HEK293 (cell line): ENCODE measurements around the gene ALDOA.

ENCODE experiments used
- GLIS2 ChIP-seq: fragments of 450-650 bp; formaldehyde crosslinking; IDR thresholded peaks from 2 replicates; pipeline ENCODE4 v1.5.1; 2016; ENCODE audit warnings: missing biosample characterization, missing genetic modification characterization
- INSM2 ChIP-seq: fragments of 450-650 bp; formaldehyde crosslinking; IDR thresholded peaks from 2 replicates; pipeline ENCODE4 v1.5.1; 2016; ENCODE audit warnings: missing biosample characterization, missing genetic modification characterization
- REPIN1 ChIP-seq: fragments of 450-650 bp; formaldehyde crosslinking; IDR thresholded peaks from 2 replicates; pipeline ENCODE4 v1.5.1; 2017; ENCODE audit warnings: missing biosample characterization, missing genetic modification characterization, low read depth
- SCRT1 ChIP-seq: fragments of 450-650 bp; formaldehyde crosslinking; IDR thresholded peaks from 2 replicates; pipeline ENCODE4 v1.5.1; 2016; ENCODE audit warnings: missing biosample characterization, missing genetic modification characterization, borderline replicate concordance
- SP7 ChIP-seq: fragments of 450-650 bp; formaldehyde crosslinking; IDR thresholded peaks from 2 replicates; pipeline ENCODE4 v1.5.1; 2016; ENCODE audit warnings: missing biosample characterization, missing genetic modification characterization
- YY2 ChIP-seq: fragments of 450-650 bp; formaldehyde crosslinking; IDR thresholded peaks from 2 replicates; pipeline ENCODE4 v1.5.1; 2016; ENCODE audit warnings: missing biosample characterization, missing genetic modification characterization
- ZBTB1 ChIP-seq: fragments of 450-650 bp; formaldehyde crosslinking; IDR thresholded peaks from 2 replicates; pipeline ENCODE4 v1.5.1; 2016; ENCODE audit warnings: missing biosample characterization, missing genetic modification characterization
- ZBTB20 ChIP-seq: fragments of 450-650 bp; formaldehyde crosslinking; IDR thresholded peaks from 2 replicates; pipeline ENCODE4 v1.5.1; 2016; ENCODE audit warnings: missing biosample characterization, missing genetic modification characterization
- ZBTB7A ChIP-seq: fragments of 450-650 bp; formaldehyde crosslinking; IDR thresholded peaks from 2 replicates; pipeline ENCODE4 v1.5.1; 2016; ENCODE audit warnings: low read depth, missing biosample characterization, missing genetic modification characterization
- ZFHX2 ChIP-seq: fragments of 450-650 bp; formaldehyde crosslinking; conservative IDR thresholded peaks from 2 replicates; pipeline ENCODE4 v1.5.1; 2016; ENCODE audit warnings: missing biosample characterization, missing genetic modification characterization
- ZNF10 ChIP-seq: fragments of 450-650 bp; formaldehyde crosslinking; IDR thresholded peaks from 2 replicates; pipeline ENCODE4 v1.5.1; 2017; ENCODE audit warnings: missing biosample characterization, missing genetic modification characterization
- ZNF114 ChIP-seq: fragments of 450-650 bp; formaldehyde crosslinking; IDR thresholded peaks from 2 replicates; pipeline ENCODE4 v1.5.0; 2017; ENCODE audit warnings: missing biosample characterization, missing genetic modification characterization
- ZNF121 ChIP-seq: fragments of 450-650 bp; formaldehyde crosslinking; IDR thresholded peaks from 2 replicates; pipeline ENCODE4 v1.5.1; 2016; ENCODE audit warnings: missing biosample characterization, missing genetic modification characterization
- ZNF133 ChIP-seq: fragments of 450-650 bp; formaldehyde crosslinking; IDR thresholded peaks from 2 replicates; pipeline ENCODE4 v1.5.1; 2016; ENCODE audit warnings: missing biosample characterization, missing genetic modification characterization
- ZNF24 ChIP-seq: fragments of 450-650 bp; formaldehyde crosslinking; IDR thresholded peaks from 2 replicates; pipeline ENCODE4 v1.5.1; 2016; ENCODE audit warnings: missing biosample characterization, missing genetic modification characterization
- ZNF266 ChIP-seq: fragments of 450-650 bp; formaldehyde crosslinking; IDR thresholded peaks from 2 replicates; pipeline ENCODE4 v1.5.1; 2016; ENCODE audit warnings: missing biosample characterization, missing genetic modification characterization, low read depth
- ZNF311 ChIP-seq: fragments of 450-650 bp; formaldehyde crosslinking; IDR thresholded peaks from 2 replicates; pipeline ENCODE4 v1.5.1; 2017; ENCODE audit warnings: missing biosample characterization, missing genetic modification characterization, borderline replicate concordance
- ZNF366 ChIP-seq: fragments of 450-650 bp; formaldehyde crosslinking; conservative IDR thresholded peaks from 2 replicates; pipeline ENCODE4 v1.5.1; 2016; ENCODE audit warnings: missing biosample characterization, missing genetic modification characterization
- ZNF391 ChIP-seq: fragments of 450-650 bp; formaldehyde crosslinking; IDR thresholded peaks from 2 replicates; pipeline ENCODE4 v1.5.1; 2016; ENCODE audit warnings: low read depth, missing biosample characterization, missing genetic modification characterization, borderline replicate concordance
- ZNF48 ChIP-seq: fragments of 450-650 bp; formaldehyde crosslinking; IDR thresholded peaks from 2 replicates; pipeline ENCODE4 v1.5.1; 2016; ENCODE audit warnings: missing biosample characterization, missing genetic modification characterization
- ZNF544 ChIP-seq: fragments of 450-650 bp; formaldehyde crosslinking; IDR thresholded peaks from 2 replicates; pipeline ENCODE4 v1.5.0; 2017; ENCODE audit warnings: missing biosample characterization, missing genetic modification characterization
- ZNF561 ChIP-seq: fragments of 450-650 bp; IDR thresholded peaks from 2 replicates; pipeline ENCODE4 v1.5.1; 2018; ENCODE audit warnings: missing biosample characterization, missing genetic modification characterization, borderline replicate concordance
- ZNF600 ChIP-seq: fragments of 450-650 bp; formaldehyde crosslinking; IDR thresholded peaks from 2 replicates; pipeline ENCODE4 v1.5.1; 2016; ENCODE audit warnings: missing biosample characterization, missing genetic modification characterization
- ZNF629 ChIP-seq: fragments of 450-650 bp; formaldehyde crosslinking; IDR thresholded peaks from 2 replicates; pipeline ENCODE4 v1.5.1; 2017; ENCODE audit warnings: missing biosample characterization, missing genetic modification characterization
- ZNF654 ChIP-seq: fragments of 450-650 bp; formaldehyde crosslinking; IDR thresholded peaks from 2 replicates; pipeline ENCODE4 v1.5.1; 2016; ENCODE audit warnings: low read depth, missing biosample characterization, missing genetic modification characterization
- ZNF660 ChIP-seq: fragments of 450-650 bp; IDR thresholded peaks from 2 replicates; pipeline ENCODE4 v1.5.1; 2018; ENCODE audit warnings: missing biosample characterization, mild to moderate bottlenecking, missing genetic modification characterization
- ZNF76 ChIP-seq: fragments of 450-650 bp; formaldehyde crosslinking; IDR thresholded peaks from 2 replicates; pipeline ENCODE4; 2016; ENCODE audit warnings: low read depth, missing biosample characterization, missing genetic modification characterization, borderline replicate concordance
- ZNF785 ChIP-seq: fragments of 450-650 bp; formaldehyde crosslinking; IDR thresholded peaks from 2 replicates; pipeline ENCODE4 v1.5.1; 2016; ENCODE audit warnings: missing biosample characterization, missing genetic modification characterization
- ZNF791 ChIP-seq: fragments of 450-650 bp; formaldehyde crosslinking; IDR thresholded peaks from 2 replicates; pipeline ENCODE4 v1.5.1; 2016; ENCODE audit warnings: missing biosample characterization, missing genetic modification characterization
- ZNF792 ChIP-seq: fragments of 450-650 bp; formaldehyde crosslinking; IDR thresholded peaks from 2 replicates; pipeline ENCODE4 v1.5.1; 2016; ENCODE audit warnings: missing biosample characterization, missing genetic modification characterization
- TF ChIP-seq, protein P1 (sequence below): fragments of 450-650 bp; IDR thresholded peaks from 2 replicates; pipeline ENCODE4 v1.5.1; 2018; ENCODE audit warnings: missing biosample characterization, mild to moderate bottlenecking, missing genetic modification characterization
- TF ChIP-seq, protein P2 (sequence below): fragments of 450-650 bp; formaldehyde crosslinking; IDR thresholded peaks from 2 replicates; pipeline ENCODE4 v1.5.1; 2017; ENCODE audit warnings: missing biosample characterization, missing genetic modification characterization
- TF ChIP-seq, protein P3 (sequence below): fragments of 450-650 bp; formaldehyde crosslinking; IDR thresholded peaks from 2 replicates; pipeline ENCODE4 v1.5.1; 2016; ENCODE audit warnings: missing biosample characterization, missing genetic modification characterization, low read depth
- TF ChIP-seq, protein P4 (sequence below): fragments of 450-650 bp; formaldehyde crosslinking; IDR thresholded peaks from 2 replicates; pipeline ENCODE4 v1.5.1; 2016; ENCODE audit warnings: missing biosample characterization, missing genetic modification characterization

ALDOA gene

GRCh38 chr16:30092373-30093010 is 26.9 kb downstream of the ALDOA start (continued):
- no peak for TF ChIP-seq ZNF114 (tag by site-specific recombination)
- TF ChIP-seq SP7 (tag by site-specific recombination), result peak; percentile 73
- peak; percentile 19; the same call in 1 of the 2 replicates for TF ChIP-seq ZNF561 (tag by site-specific recombination)
- no peak for TF ChIP-seq REPIN1
- peak; percentile 65 for TF ChIP-seq ZNF660 (tag by site-specific recombination)
- 0 out of 2 replicates have a peak, but pooled peaks have one; percentile 6 for TF ChIP-seq YY2 (tag by site-specific recombination)
- TF ChIP-seq, protein P1, sequence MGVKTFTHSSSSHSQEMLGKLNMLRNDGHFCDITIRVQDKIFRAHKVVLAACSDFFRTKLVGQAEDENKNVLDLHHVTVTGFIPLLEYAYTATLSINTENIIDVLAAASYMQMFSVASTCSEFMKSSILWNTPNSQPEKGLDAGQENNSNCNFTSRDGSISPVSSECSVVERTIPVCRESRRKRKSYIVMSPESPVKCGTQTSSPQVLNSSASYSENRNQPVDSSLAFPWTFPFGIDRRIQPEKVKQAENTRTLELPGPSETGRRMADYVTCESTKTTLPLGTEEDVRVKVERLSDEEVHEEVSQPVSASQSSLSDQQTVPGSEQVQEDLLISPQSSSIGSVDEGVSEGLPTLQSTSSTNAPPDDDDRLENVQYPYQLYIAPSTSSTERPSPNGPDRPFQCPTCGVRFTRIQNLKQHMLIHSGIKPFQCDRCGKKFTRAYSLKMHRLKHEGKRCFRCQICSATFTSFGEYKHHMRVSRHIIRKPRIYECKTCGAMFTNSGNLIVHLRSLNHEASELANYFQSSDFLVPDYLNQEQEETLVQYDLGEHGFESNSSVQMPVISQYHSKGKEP (tag by site-specific recombination), result peak; percentile 69; the same call in 1 of the 2 replicates
- TF ChIP-seq, protein P2, sequence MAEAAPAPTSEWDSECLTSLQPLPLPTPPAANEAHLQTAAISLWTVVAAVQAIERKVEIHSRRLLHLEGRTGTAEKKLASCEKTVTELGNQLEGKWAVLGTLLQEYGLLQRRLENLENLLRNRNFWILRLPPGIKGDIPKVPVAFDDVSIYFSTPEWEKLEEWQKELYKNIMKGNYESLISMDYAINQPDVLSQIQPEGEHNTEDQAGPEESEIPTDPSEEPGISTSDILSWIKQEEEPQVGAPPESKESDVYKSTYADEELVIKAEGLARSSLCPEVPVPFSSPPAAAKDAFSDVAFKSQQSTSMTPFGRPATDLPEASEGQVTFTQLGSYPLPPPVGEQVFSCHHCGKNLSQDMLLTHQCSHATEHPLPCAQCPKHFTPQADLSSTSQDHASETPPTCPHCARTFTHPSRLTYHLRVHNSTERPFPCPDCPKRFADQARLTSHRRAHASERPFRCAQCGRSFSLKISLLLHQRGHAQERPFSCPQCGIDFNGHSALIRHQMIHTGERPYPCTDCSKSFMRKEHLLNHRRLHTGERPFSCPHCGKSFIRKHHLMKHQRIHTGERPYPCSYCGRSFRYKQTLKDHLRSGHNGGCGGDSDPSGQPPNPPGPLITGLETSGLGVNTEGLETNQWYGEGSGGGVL (tag by site-specific recombination), result peak; percentile 57; the same call in 1 of the 2 replicates
- peak; percentile 32; the same call in 1 of the 2 replicates for TF ChIP-seq INSM2 (tag by site-specific recombination)
- peak; percentile 73 for TF ChIP-seq ZNF600 (tag by site-specific recombination)
- 0 out of 2 replicates have a peak, but pooled peaks have one; percentile 31 for TF ChIP-seq ZBTB20
- no peak for TF ChIP-seq ZNF10 (tag by site-specific recombination)
- TF ChIP-seq ZNF792, result no peak
- TF ChIP-seq, protein P3, sequence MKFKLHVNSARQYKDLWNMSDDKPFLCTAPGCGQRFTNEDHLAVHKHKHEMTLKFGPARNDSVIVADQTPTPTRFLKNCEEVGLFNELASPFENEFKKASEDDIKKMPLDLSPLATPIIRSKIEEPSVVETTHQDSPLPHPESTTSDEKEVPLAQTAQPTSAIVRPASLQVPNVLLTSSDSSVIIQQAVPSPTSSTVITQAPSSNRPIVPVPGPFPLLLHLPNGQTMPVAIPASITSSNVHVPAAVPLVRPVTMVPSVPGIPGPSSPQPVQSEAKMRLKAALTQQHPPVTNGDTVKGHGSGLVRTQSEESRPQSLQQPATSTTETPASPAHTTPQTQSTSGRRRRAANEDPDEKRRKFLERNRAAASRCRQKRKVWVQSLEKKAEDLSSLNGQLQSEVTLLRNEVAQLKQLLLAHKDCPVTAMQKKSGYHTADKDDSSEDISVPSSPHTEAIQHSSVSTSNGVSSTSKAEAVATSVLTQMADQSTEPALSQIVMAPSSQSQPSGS (tag by site-specific recombination), result no peak
- 0 out of 2 replicates have a peak, but pooled peaks have one; percentile 51 for TF ChIP-seq ZNF366 (tag by site-specific recombination)
- peak; percentile 40 for TF ChIP-seq ZNF654
- no peak for TF ChIP-seq ZNF133 (tag by site-specific recombination)
- 0 out of 2 replicates have a peak, but pooled peaks have one; percentile 7 for TF ChIP-seq SCRT1
- peak; percentile 82 for TF ChIP-seq ZBTB7A
- TF ChIP-seq, protein P4, sequence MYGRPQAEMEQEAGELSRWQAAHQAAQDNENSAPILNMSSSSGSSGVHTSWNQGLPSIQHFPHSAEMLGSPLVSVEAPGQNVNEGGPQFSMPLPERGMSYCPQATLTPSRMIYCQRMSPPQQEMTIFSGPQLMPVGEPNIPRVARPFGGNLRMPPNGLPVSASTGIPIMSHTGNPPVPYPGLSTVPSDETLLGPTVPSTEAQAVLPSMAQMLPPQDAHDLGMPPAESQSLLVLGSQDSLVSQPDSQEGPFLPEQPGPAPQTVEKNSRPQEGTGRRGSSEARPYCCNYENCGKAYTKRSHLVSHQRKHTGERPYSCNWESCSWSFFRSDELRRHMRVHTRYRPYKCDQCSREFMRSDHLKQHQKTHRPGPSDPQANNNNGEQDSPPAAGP, result peak; percentile 49; the same call in 1 of the 2 replicates
- TF ChIP-seq ZNF76 (tag by site-specific recombination), result peak; percentile 41; the same call in 1 of the 2 replicates
- TF ChIP-seq ZNF48, result no peak
- TF ChIP-seq ZFHX2, result peak; percentile 78; the same call in 1 of the 2 replicates
- peak; percentile 82 for TF ChIP-seq ZNF24 (tag by site-specific recombination)
- TF ChIP-seq ZNF791 (tag by site-specific recombination), result no peak
- TF ChIP-seq ZNF121, result no peak
- TF ChIP-seq ZNF544 (tag by site-specific recombination), result no peak
- TF ChIP-seq ZBTB1 (tag by site-specific recombination), result peak; percentile 12; the same call in 1 of the 2 replicates
- TF ChIP-seq ZNF785 (tag by site-specific recombination), result peak; percentile 59; the same call in 1 of the 2 replicates
- TF ChIP-seq ZNF391, result no peak
- peak; percentile 87 for TF ChIP-seq ZNF629 (tag by site-specific recombination)
- peak; percentile 71 for TF ChIP-seq GLIS2 (tag by site-specific recombination)
- TF ChIP-seq ZNF311 (tag by site-specific recombination), result no peak
- TF ChIP-seq ZNF266 (tag by site-specific recombination), result no peak
